ENCODE results near the gene GRK5.

The GRK5 gene

GRCh38 chr10:119314061-119314460 is 106.7 kb downstream of the GRK5 start:
- in situ Hi-C loops (cut with MboI; ENCODE audit: low sequenced_read_pairs), result no loop called here

DNA sequence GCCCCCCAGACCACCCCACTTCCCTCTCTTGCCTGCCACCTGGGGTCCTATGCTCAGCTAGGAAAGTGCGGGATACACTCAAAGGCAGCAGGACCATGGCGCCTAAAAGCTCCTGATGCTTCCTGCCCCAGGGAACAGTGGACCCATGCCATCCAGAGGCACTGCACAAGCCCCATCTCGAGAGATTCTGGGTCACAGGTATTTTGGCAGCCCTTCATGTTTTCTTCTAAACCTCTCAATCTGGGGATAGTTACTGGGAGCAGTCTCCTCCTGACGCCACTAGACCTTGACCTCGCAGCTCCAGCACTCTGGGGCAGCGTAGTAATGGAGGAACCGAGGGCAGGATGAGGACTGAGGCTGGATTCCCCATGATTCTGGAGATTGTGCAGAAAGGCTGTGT is 107.1 kb downstream of the GRK5 start:
- in situ Hi-C loops (cut with MboI; ENCODE audit: low sequenced_read_pairs), result no loop called here

- in situ Hi-C loops (cut with MboI; ENCODE audit: low sequenced_read_pairs), result no loop called here
These were observed 108.0 kb downstream of the GRK5 start for GRCh38 chr10:119315128-119316001.

DNA sequence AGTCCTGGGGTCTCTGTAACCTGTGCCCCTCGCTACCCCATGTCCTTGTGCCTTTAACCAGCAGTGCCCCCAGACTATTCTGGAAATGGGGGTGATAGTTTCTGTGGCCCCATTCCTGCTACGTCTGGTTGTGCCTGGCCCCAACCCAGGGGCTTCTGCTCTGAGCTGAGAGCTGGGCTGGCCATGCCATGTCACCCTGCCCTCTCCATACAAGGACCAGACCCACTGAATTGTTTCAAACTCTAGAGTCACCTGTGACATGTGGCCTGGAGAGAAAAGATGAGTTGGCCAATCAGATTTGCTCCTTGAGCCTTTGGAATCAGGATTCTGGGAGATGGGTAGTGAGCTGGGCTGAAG is 108.6 kb downstream of the GRK5 start:
- in situ Hi-C loops (cut with MboI; ENCODE audit: low sequenced_read_pairs), result no loop called here

DNA sequence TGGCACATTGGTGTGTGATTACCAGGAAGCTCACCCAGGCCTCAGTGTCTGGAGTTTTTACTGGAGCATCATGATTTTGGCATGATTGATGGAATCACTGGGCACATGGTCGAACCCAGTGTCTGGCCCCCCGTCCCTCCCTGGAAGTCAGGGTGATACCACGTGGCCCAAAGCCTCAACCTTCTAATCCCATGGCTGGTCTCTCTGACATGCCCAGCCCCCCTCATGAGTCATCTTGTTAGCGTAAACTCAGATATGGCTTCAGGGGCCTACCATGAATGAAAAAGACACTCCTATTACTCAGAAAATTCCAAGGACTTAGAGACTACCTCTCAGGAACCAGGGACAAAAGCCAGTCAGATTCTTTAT is 109.3 kb downstream of the GRK5 start:
- in situ Hi-C loops (cut with MboI; ENCODE audit: low sequenced_read_pairs), result no loop called here

DNA sequence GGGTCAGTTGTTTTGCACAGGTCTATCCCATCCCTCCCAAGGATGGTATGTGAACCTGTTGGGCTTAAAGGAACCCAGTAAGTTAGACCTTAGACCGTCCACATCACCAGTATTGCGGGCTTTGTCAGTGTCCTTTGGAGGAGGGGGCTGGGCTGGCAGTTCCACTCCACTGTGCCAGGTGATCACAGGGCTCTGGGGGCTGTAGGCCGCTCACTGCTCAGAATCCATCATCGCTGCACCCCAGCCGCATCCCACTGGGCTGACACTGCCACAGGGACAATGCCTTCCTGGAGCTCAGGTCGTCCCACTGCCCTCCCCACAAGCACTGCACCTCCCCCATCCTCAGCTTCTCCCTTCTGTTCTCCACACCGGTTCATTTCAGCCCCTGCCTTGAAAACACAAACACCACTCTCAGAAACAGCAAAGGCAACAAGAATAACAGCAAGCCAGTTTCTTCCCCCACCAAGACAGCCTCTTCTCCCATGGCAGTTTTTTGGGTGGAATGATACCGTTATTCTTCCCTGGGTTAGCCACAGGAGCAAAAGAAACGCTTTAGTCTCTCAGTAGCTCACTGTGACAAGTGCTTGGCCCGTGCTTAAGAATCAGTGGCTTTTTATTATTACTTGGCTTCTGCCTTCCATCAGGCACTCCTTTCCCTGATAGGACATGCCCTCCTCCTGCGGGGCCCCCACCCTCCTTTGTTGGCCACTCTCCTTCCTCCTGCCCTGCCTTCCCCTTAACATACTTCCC is 111.2 kb downstream of the GRK5 start:
- in situ Hi-C loops (cut with MboI; ENCODE audit: low sequenced_read_pairs), result no loop called here

- in situ Hi-C loops (cut with MboI; ENCODE audit: low sequenced_read_pairs), result no loop called here
These were observed 112.0 kb downstream of the GRK5 start for GRCh38 chr10:119319161-119319919.

DNA sequence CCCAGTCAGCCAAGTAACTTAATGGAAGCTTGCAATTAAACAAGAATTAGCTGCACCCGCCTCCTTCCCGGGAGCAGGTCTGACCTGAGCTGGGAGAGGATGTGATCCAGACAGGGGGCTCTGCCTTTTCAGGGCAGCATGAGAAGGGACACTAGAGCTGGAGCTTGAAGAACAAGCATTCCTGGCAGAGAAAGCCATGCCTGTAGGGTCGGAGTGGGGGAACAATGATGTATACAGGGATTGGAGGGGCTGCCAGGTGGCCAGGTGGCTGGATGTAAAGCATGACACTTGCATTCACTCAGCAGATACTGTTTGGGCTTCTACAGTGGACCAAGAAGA is 112.5 kb downstream of the GRK5 start:
- in situ Hi-C loops (cut with MboI; ENCODE audit: low sequenced_read_pairs), result no loop called here

GRCh38 chr10:119320981-119321380 is 113.6 kb downstream of the GRK5 start:
- in situ Hi-C loops (cut with MboI; ENCODE audit: low sequenced_read_pairs), result no loop called here

- in situ Hi-C loops (cut with MboI; ENCODE audit: low sequenced_read_pairs), result no loop called here
These were observed 116.0 kb downstream of the GRK5 start for GRCh38 chr10:119323085-119324016.

- in situ Hi-C loops (cut with MboI; ENCODE audit: low sequenced_read_pairs), result no loop called here
These were observed 117.8 kb downstream of the GRK5 start for GRCh38 chr10:119325131-119325530.

DNA sequence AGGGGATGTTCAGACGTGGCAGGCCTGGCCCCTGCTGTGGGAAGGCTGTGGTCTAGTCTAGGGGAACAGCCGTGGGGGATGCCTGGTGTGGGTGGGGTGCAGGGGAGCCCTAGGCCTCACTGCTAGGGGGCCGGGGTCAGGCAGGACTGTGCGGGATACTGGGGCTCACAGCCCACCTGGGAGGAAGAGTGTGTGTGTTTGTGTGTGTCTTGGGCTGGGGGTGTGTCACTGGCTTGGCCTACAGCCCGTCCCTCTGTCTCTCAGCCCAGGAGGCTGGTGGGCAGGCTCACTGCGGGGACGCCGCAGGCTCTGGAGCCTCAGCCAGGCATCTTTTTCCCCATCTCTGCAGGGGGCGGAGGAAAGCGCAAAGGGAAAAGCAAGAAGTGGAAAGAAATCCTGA is 118.8 kb downstream of the GRK5 start:
- in situ Hi-C loops (cut with MboI; ENCODE audit: low sequenced_read_pairs), result no loop called here

DNA sequence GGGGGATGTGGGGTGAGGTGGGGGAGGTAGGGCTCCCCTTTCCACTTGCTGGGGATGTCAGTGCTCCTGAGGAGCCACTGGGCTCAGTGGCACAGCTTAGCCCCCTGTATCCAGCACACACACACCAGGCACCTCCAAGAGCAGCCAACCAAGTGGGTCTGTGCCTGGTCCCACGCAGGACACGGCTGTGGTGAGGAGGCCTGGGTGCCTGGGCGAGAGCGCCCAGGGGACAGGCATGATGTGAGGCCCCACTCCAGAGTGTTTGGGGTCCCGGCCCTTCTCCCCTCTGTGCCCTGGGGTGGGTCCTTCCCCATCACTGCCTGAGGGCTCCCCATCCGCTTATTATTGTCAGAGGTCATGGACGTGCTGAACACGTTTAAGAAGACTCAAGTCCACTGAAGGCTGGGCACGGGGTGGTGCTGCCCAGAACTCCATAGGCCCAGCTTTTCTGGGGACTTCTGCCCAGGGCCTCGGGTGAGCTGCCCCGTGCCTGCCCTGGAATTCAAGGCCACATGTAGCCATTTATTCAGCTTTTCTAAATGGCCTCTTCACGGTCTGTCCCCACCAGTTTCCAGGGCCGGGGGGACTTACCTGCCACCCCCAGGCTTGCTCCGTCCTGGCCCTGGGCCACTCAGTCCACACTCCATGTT is 119.8 kb downstream of the GRK5 start:
- in situ Hi-C loops (cut with MboI; ENCODE audit: low sequenced_read_pairs), result no loop called here

DNA sequence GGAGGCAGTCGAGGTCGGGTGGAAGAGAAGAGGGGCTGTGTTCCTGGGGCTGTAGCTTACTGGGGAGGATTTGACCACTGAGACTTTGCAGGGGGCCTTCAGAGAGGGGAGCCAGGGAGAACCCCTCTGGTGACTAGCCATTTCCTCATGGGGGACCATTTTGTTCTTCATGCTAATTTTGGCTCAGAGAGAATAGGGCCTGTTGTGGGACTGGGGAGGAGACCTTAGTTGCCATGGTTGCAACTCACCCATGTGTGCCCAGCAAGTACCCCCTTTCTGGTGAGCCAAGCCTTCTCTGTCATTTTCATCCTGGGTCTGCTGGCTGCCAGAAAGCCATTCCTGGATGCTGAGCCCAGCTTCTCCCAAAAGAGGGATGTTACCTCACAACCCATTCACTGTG is 120.9 kb downstream of the GRK5 start:
- in situ Hi-C loops (cut with MboI; ENCODE audit: low sequenced_read_pairs), result no loop called here

DNA sequence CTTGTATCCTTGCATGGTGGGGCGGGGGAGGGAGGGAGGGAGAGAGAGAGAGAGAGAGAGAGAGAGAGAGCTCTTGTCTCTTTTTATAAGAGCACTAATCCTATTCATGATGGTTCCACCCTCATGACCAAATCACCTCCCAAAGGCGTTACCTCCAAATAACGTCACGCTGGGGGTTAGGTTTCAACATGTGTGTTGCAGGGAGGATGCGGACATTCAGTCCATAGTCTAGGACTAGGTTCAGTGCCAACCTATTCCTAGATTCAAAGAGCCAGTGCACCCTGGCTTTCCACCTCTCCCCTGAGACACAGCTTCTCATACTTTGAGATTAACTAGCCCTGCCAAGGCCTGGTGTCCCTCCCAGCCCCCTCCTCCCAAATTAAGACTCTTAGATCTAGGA is 123.0 kb downstream of the GRK5 start:
- in situ Hi-C loops (cut with MboI; ENCODE audit: low sequenced_read_pairs), result no loop called here

- in situ Hi-C loops (cut with MboI; ENCODE audit: low sequenced_read_pairs), result no loop called here
These were observed 123.7 kb downstream of the GRK5 start for GRCh38 chr10:119331061-119331460.

DNA sequence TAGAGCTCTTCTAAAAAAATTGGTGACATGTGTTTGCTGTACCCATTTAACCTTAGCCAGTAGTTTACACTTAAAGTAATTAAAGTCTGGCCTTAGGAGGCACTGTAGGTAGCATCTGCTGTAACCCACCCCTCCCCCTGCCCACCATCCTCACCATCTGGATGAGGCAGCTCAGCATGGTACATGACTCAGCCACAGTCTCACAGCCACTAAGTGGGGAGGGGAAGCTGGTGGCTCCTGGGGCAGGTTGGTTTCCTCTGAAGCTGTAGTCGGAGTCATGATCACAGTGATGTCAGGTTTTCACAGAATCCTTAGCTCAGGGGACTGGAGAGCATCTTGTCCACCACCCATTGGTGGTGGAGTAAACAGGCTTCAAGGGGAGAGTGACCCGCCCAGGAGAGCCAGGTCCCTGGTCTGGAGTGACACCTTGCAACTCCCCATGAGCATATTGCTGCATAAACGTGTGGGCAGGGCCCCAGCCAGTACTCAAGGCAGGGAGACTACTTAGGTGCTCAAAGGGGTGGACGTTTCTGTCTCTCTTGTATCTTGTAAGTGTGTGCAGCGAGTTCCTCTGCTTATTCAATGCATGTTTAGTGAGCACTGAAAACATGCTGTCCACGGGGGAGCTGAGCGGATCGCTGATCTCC is 125.9 kb downstream of the GRK5 start:
- in situ Hi-C loops (cut with MboI; ENCODE audit: low sequenced_read_pairs), result no loop called here

DNA sequence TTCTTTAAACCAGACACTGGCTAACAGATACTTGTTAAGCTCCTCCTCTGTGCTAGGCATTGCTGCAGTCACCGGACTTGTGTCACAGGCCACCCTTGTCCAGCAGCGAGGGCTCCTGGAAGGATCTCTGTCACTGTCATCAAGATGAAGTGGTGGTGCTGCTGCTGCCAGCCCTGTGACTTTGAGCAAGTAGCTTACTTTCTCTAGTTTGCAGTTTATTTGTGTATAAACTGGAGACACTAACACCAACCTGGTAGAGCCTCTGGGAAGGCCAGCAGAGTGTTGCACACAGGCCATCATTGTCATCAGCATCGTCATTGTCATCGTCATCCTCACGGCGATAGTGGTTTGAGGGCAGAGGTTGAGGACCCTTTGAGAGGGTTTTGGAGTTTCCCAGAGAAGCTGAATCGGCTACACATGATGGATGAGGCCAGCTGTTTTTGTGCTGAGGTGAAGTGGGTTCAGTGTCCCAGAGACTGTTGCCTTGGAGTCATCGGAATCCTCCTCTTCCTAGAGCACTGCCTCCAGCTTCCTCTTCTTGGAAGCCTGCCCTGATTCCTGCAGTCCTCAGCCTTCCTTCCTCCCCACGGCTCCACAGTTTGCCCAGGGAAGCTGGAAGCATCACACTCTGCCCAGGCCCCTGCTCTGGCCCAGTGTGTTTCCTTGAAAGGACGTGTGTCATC is 128.4 kb downstream of the GRK5 start:
- in situ Hi-C loops (cut with MboI; ENCODE audit: low sequenced_read_pairs), result no loop called here

DNA sequence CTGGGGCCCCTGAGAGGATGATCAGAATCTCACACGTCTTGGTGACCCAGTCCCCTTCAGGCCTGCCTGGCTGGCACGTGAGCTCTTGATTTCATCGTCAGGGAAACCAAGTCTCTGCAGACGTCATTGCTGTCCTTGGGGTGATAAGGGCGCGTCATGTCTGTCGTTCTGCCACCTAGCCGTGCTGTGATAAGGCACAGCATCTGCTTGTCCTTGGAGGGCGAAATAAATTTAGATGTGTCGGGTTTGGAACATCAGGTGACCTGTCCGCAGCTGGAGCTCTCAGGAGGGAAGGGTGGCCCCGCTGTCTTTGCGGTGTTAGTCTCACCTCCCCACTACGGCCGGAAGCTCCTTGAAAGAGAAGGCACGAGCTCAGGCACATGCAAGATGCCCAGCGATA is 129.2 kb downstream of the GRK5 start:
- in situ Hi-C loops (cut with MboI; ENCODE audit: low sequenced_read_pairs), result no loop called here

All from hTERT RPE-1 (cell line).